ENCODE results near the gene BRAT1.

BRAT1 gene

GRCh38 chr7:2585446-2585845 is 30.1 kb upstream of the BRAT1 start:
- in situ Hi-C loops (cut with MboI; ENCODE audit: low sequenced_read_pairs) = no loop called here

DNA sequence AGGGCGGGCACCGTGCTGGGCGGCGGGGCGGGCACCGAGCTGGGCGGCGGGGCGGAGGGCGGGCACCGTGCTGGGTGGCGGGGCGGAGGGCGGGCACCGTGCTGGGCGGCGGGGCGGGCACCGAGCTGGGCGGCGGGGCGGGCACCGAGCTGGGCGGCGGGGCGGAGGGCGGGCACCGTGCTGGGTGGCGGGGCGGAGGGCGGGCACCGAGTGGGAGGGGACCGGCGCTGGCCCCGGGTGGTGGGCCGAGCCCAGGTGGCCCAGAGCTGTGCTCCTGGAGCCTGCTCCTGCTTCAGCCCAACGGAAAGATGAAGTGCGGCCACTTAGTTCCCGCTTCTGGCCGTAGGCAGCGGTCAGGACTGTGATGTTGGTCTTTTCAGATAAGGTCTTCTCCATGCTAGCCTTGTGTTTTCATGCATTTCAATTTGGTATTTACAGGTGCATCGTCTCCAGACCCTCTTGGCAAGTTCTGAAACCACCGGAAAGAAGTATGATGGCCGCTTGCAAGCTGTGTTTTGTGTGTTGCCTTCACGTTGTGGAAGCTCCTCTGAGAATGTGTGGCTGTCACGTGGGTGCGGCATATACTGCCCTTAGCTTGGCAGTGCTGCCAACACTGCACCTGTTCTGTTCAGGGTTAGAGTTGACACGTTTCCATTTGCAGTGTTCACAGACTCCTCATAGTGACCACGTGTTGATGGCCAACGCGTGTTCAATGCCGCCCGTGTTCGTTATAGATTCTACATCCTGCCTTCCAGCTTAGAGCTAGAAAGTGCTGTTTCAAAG is 28.7 kb upstream of the BRAT1 start:
- in situ Hi-C loops (cut with MboI; ENCODE audit: low sequenced_read_pairs) = no loop called here

- in situ Hi-C loops (cut with MboI; ENCODE audit: low sequenced_read_pairs) = no loop called here
These were observed 26.8 kb upstream of the BRAT1 start for GRCh38 chr7:2582006-2582735.

GRCh38 chr7:2580636-2581035 is 25.3 kb upstream of the BRAT1 start:
- in situ Hi-C loops (cut with MboI; ENCODE audit: low sequenced_read_pairs) = no loop called here

DNA sequence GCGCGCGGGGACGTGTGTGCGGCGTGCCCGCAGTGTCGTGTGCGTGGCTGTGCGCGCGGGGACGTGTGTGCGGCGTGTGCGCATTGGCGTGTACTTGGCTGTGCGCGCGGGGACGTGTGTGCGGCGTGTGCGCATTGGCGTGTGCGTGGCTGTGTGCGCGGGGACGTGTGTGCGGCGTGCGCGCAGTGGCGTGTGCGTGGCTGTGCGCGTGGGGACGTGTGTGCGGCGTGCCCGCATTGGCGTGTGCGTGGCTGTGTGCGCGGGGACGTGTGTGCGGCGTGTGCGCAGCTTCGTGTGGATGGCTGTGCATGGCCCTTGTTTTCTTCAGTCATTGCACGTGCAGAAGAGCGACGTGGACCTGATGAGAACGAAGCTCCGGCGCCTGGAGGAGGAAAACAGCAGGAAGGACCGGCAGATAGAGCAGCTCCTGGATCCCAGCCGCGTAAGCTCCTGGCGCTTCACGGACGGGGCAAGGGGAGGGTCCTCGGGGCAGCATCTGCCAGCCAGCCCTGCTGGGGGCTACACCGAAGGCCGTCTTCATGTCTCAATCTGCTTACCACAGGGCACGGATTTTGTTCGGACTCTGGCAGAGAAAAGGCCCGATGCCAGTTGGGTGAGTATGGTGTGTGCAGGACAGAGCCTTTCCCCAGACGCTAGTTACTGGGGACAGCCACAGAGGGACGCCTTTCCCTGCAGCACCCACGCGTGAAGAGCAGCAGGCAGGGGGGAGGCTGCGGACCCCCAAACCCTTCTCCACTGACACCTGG is 22.8 kb upstream of the BRAT1 start:
- in situ Hi-C loops (cut with MboI; ENCODE audit: low sequenced_read_pairs) = no loop called here

DNA sequence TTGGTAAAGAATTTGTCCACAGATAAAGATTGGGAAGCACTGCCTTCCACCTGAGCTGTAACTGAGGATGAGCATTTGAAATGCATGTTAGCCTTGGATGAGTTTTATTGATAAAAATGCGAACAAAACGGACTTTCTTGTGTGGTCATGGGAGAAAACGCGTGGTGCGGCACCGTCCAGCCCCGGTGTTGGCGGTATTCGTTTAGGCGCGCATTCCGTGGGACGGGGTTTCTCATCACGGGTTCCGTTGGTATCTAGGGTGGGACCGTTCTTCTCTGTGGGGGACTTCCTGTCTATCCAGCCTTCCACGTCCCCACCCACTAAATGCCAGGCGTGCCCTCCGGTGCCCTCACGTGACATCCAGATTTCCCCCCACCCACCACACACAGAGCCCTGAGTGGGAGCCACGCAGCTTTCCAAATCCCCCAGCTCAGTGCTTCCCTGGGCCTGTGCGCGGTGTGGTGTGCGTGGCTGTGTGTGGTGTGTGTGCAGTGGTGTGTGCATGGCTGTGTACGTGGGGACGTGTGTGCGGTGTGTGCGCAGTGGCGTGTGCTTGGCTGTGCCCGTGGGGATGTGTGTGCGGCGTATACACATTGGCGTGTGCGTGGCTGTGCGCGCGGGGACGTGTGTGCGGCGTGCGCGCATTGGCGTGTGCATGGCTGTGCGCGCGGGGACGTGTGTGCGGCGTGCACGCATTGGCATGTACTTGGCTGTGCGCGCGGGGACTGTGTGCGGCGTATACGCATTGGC is 21.6 kb upstream of the BRAT1 start:
- in situ Hi-C loops (cut with MboI; ENCODE audit: low sequenced_read_pairs) = no loop called here

DNA sequence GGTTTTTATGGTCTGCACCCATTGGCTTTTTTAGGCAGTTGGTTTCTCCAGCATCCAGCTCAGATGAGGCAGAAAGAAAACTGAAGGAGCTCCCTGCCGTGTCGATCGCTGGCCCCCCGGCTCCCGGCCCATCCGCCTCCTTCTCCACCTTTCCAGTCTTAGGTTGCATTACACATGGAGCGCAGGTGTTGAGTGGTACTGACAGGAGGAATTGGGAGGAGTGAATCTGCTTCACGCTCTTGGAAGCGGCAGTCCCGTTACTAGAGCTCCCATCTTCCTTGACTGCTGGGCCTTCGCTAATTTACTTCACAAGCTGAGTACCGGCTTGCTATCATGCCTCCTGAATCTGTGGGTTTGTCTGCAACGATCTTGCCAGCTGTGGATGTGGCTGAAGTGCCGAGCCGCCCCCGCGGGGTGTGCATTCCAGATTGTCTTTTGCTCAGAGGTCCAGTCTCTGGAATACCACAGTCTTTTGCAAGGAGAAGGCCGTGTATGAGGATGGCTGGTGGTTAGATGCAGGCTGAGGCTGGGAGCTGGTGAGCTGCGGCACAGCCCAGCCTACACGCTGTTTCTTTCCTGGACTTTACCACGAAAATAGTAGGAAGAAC is 20.5 kb upstream of the BRAT1 start:
- in situ Hi-C loops (cut with MboI; ENCODE audit: low sequenced_read_pairs) = no loop called here

DNA sequence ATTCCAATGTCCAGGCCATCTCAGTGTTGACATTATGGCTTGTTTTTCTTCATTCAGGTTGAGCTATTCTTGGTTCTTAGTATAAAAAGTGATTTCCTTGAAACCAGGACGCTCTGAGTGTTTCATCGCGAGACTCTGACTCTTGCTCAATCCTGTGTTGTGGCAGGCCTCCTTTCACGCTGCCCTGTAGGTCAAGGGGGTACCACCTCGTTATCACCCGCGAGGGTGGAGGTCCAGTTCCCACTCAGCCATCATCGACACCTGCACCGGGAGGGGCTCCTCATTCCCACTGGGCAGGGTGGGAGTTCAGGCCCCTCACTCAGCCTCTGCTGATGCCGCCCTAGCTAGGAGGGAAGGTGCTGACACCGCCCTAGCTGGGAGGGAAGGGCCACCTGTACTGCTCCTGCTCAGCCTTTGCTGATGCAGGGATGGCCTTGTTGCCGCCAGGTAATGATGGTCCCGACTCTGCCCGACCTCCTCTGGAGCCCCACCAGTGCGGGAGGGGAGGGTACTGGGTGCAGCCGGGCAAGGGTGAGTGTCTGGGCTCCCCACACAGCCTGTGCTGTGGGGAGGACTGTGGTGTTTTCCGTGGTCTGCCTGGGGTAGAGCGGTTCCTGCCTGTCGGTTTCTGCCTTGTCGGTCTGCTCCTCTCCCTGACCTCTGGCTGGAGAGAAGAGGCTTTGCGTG is 19.9 kb upstream of the BRAT1 start:
- in situ Hi-C loops (cut with MboI; ENCODE audit: low sequenced_read_pairs) = no loop called here

DNA sequence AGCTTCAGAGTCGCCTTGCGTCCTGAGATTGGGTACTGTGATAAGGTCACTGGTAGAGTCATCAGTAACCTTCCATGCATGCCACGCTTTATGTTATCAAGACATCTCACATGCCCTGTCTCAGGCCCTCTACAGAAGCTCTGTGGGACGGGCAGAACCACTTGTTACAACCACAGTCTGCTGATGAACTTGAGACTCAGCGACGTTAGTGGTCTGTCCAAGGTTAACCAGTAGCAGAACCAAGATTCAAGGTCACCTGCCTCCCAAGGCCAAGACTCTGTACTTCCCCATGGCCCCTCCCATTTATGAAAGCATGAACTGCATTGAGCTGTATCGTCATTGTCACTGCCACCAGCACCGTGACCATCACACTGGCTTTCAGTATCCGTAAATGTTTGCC is 18.4 kb upstream of the BRAT1 start:
- in situ Hi-C loops (cut with MboI; ENCODE audit: low sequenced_read_pairs) = no loop called here

GRCh38 chr7:2572101-2572842 is 16.9 kb upstream of the BRAT1 start:
- in situ Hi-C loops (cut with MboI; ENCODE audit: low sequenced_read_pairs) = no loop called here

DNA sequence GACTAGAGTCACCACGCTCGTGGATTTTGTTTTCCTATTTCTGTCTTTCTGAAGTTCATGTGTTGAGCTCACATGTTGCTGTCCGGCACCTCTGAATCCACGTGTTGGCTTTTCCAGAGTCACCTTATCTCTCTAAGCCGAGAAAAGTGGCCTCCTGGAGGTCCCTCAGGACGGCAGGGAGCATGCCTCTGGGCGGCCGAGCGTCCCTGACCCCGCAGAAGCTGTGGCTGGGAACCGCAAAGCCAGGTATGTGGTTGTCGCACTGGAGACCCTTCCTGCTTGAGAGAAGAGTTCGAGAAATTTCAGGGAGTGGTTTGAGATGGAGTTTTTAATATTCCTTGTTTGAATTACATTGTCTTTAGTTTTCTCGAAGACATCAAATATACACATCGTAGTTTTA is 16.1 kb upstream of the BRAT1 start:
- in situ Hi-C loops (cut with MboI; ENCODE audit: low sequenced_read_pairs) = no loop called here

DNA sequence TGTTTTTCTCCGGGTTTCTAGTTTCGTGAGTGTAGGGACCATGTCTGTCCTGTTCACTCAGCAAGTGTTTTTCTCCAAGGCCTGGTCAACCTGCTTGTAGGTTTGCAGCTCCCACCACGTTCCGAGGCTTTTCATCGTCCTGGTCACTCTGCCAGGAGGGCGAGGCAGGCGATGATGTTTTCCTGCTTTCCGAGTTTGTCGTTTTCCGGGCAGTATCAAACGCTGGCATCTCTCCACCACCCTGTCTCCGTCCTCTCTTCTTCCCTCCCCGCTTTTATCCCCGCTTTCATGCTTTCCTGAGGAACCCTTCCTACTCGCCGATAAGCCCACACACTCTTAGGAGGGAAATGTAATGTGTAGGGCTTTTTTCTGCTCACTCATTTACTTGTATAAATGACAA is 14.7 kb upstream of the BRAT1 start:
- in situ Hi-C loops (cut with MboI; ENCODE audit: low sequenced_read_pairs) = no loop called here

DNA sequence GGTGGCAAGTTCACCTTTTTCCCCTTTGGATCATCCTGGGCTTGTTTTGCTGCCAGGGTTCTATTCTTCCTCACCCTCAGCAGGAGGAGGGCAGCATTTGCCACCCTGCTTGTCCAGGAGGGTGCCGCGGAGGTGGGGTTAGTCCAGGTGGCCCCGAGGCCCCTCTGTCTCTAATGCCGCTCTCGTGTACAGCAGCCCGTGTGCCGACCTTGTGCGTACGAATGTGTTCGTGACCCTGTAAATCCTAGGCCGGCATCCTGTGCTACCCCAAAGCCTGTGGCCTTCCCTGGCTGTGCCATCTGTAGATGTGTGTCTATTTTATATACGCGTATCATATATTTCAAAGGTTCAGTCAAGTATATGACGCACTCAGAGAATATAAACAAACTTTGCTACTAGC is 14.1 kb upstream of the BRAT1 start:
- in situ Hi-C loops (cut with MboI; ENCODE audit: low sequenced_read_pairs) = no loop called here

DNA sequence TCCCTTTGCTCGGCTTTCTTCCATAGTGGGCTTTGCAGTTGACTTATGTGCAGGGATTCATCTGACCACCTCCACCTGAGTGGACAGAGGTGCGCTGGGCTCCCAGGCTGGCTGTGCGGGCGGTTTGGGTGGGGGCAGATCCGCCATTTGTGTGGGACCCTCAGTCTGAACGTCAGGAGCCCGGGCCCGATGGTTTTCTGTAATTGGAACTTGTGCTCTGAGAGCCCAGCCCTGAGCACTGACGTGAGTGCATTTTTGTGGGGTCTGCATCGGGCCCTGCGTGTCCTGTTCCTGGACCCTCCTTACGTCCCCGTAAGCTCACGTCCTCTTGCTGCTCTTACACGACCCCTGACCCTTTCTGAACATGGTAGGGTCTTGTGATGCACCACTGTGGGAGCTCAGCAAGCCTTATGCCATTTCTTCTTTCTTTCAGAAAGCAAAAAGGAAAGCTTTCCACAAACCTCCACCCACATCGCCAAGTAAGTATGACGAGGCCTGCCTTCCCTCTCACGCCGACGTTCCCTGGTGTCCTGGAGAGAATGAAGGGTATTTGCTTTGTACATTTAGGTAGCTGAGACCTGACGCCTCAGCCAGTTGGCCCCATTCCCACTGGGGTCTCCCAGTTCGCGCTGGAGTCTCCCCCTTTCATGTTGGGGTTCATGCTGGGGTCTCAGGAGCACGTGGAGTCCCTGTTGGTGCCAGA is 13.3 kb upstream of the BRAT1 start:
- in situ Hi-C loops (cut with MboI; ENCODE audit: low sequenced_read_pairs) = no loop called here

DNA sequence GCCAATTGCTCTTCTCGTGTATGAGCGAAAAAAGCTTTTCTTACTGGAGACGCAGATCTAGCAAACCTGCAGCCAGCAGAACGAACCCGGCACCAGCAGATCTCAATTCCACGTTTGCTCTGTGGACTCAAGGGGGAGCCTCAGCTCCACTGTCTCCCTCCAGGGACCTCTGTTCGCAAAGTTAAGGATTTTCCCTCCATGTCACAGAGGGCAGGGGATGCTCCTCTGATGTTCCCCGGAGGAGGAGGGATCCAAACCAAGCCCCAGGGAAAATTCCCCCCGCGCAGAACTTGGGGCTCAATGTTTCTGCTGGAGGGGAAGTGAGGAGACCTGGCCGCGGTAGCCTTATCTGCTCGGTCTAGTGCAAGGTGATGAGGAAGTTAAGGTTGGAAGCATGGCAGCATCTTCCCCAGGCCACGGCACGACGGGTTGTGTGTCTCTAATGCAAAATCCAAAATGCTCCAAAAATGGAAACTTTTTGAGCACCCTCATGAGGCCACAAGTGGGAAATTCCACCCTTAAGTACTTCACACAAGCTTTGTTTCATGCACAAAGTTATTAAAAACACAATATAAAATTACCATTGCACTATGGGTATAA is 12.5 kb upstream of the BRAT1 start:
- in situ Hi-C loops (cut with MboI; ENCODE audit: low sequenced_read_pairs) = no loop called here

DNA sequence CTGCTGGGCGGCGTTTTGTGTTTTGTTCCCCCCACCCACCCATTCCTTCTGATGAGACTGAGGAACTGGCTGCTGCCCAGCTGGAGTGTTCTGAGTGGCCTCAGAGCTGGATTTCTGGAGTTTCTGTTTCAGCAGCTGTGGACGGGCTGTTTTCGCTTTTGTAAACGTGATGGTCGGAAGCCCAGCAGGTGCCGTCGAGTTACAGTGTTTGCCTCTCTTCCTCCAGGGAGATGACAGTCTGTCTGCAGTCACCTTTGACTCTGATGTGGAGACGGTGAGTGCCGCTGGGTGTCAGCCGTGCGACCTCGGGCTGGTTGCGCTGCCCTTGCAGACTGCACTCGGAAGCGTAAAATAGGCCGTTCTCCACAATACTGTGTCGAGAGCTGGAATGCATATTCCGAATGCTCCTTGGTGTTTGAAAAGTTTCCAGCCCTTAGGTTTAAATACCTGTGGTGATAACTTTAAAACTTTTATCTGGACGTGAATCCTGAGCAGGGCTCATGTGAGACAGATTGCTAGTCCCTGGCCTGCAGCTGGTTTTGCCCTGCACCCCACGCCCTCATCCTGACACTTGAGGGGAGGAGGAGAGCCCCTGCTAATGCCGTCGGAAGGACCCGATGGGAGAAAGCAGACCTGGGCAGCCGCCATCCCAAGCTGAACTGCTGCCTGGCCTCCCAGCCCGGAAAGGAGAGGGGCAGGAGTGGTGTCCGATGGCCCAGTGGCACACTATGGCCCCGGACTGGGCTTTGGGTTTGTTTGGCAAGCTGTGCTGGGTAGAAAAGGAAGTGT is 11.8 kb upstream of the BRAT1 start:
- in situ Hi-C loops (cut with MboI; ENCODE audit: low sequenced_read_pairs) = no loop called here

- in situ Hi-C loops (cut with MboI; ENCODE audit: low sequenced_read_pairs) = no loop called here
These were observed 11.1 kb upstream of the BRAT1 start for GRCh38 chr7:2566348-2566889.

Data from HL-60/S4 (cell line).